HG02571 (cell line): ENCODE data around the gene RPEL1.

Experiments
- ATAC-seq: cut with Tn5 transposase; IDR thresholded peaks from one replicate; pipeline ENCODE4 v1.9.1; 2021; ENCODE audit warnings: mild to moderate bottlenecking, moderate library complexity; ENCODE audit not compliant: unreplicated experiment

RPEL1 gene

GRCh38 chr10:103278537-103278823 lies 32.8 kb downstream of the RPEL1 start:
- no peak for ATAC-seq

- no peak for ATAC-seq
Observed at GRCh38 chr10:103278862-103279298, 33.2 kb downstream of the RPEL1 start.

- no peak for ATAC-seq
Observed at GRCh38 chr10:103280031-103280430, 34.3 kb downstream of the RPEL1 start.

GRCh38 chr10:103280506-103280905 lies 34.8 kb downstream of the RPEL1 start:
- ATAC-seq = no peak

- ATAC-seq = no peak
Observed at GRCh38 chr10:103281753-103282152, 36.1 kb downstream of the RPEL1 start.

- no peak for ATAC-seq
Observed at GRCh38 chr10:103282961-103283360, 37.3 kb downstream of the RPEL1 start.

- no peak for ATAC-seq
Observed at GRCh38 chr10:103284170-103284569, 38.5 kb downstream of the RPEL1 start.

GRCh38 chr10:103287992-103288391 lies 42.3 kb downstream of the RPEL1 start:
- no peak for ATAC-seq

GRCh38 chr10:103291588-103291987 lies 45.9 kb downstream of the RPEL1 start:
- no peak for ATAC-seq

- ATAC-seq = no peak
Observed at GRCh38 chr10:103295374-103296015, 49.8 kb downstream of the RPEL1 start.
